H4 (cell line): ENCODE results near the gene SMARCA1. TPM values are rescaled to one million over a fixed set of nuclear protein-coding genes. Genes with fewer than 3 reads are reported as not detected.
"Not testable (repeated sequence)": the region's sequence is repeated elsewhere in the genome, so short reads cannot be mapped to it uniquely, and the experiment has no call there.

Experiments
- DNase-seq: peaks from one replicate; pipeline ENCODE4 v3.0.0-alpha.2; 2015; ENCODE audit warnings: low spot score
- total RNA-seq: library from RNA; depleted of rRNA; stranded (reverse); fragments of >200 nt; shearing (Covaris generic); gene quantifications from 2 replicates; pipeline ENCODE4 v1.2.3, GENCODE V29; 2014; rRNA removed

The SMARCA1 gene
- 40.3 and 48.5 TPM in 2 replicates for total RNA-seq

GRCh38 chrX:129523079-129523911 is at the start of gene SMARCA1:
Gene SMARCA1 (minus strand): TSS chrX:129523490. CDS start chrX:129523370, 120 bp downstream.
- DNase-seq = peak; percentile 52

- DNase-seq = no peak
Measured at GRCh38 chrX:129572422-129572821, 49.1 kb upstream of the SMARCA1 start.

- DNase-seq = no peak
Measured at GRCh38 chrX:129568349-129568748, 45.1 kb upstream of the SMARCA1 start.

GRCh38 chrX:129566073-129566472 is 42.8 kb upstream of the SMARCA1 start:
- DNase-seq = no peak

- DNase-seq = no peak
Measured at GRCh38 chrX:129565046-129565650, 41.9 kb upstream of the SMARCA1 start.

GRCh38 chrX:129564345-129564744 is 41.1 kb upstream of the SMARCA1 start:
- DNase-seq = not testable (repeated sequence)

GRCh38 chrX:129561453-129561852 is 38.2 kb upstream of the SMARCA1 start:
- no peak for DNase-seq

GRCh38 chrX:129559783-129560182 is 36.5 kb upstream of the SMARCA1 start:
- DNase-seq = no peak

- DNase-seq = no peak
Measured at GRCh38 chrX:129557844-129558480, 34.7 kb upstream of the SMARCA1 start.

- no peak for DNase-seq
Measured at GRCh38 chrX:129556806-129557315, 33.6 kb upstream of the SMARCA1 start.

GRCh38 chrX:129554816-129555215 is 31.5 kb upstream of the SMARCA1 start:
- not testable (repeated sequence) for DNase-seq

- no peak for DNase-seq
Measured at GRCh38 chrX:129553619-129554288, 30.5 kb upstream of the SMARCA1 start.

GRCh38 chrX:129549124-129549523 is 25.8 kb upstream of the SMARCA1 start:
- no peak for DNase-seq

- DNase-seq = no peak
Measured at GRCh38 chrX:129545408-129545807, 22.1 kb upstream of the SMARCA1 start.

- no peak for DNase-seq
Measured at GRCh38 chrX:129544780-129545179, 21.5 kb upstream of the SMARCA1 start.

- DNase-seq = no peak
Measured at GRCh38 chrX:129540722-129541184, 17.5 kb upstream of the SMARCA1 start.

- peak; percentile 41 for DNase-seq
Measured at GRCh38 chrX:129540068-129540653, 16.9 kb upstream of the SMARCA1 start, which contains the start of gene OCRL. Gene OCRL (plus strand): TSS chrX:129540259. CDS start chrX:129540440, 181 bp downstream.

GRCh38 chrX:129534816-129535578 is 11.7 kb upstream of the SMARCA1 start:
- DNase-seq = no peak

GRCh38 chrX:129531132-129531531 is 7.8 kb upstream of the SMARCA1 start:
- DNase-seq = no peak

- DNase-seq = no peak
Measured at GRCh38 chrX:129530410-129530809, 7.1 kb upstream of the SMARCA1 start.
